GM23248 (cell line): ENCODE results near the gene SMCHD1. TPM values are rescaled to one million over a fixed set of nuclear protein-coding genes. Genes with fewer than 3 reads are reported as not detected.
"Not testable (repeated sequence)": the region's sequence is repeated elsewhere in the genome, so short reads cannot be mapped to it uniquely, and the experiment has no call there.

Experiments
- DNase-seq: peaks from one replicate; pipeline ENCODE4 v3.0.0-alpha.2; 2015
- H2AFZ ChIP-seq: fragments of 200-600 bp; sonication (generic); 2 replicates; pipeline ENCODE4 v1.6.1; 2016; ENCODE audit warnings: antibody characterized with exemption
- H3F3A ChIP-seq: fragments of 200-600 bp; sonication (generic); 2 replicates; pipeline ENCODE4 v1.6.1; 2016; ENCODE audit warnings: mild to moderate bottlenecking, antibody characterized with exemption, mixed run types; ENCODE audit not compliant: insufficient read depth
- H3K27ac ChIP-seq: fragments of 200-600 bp; sonication (generic); 2 replicates; pipeline ENCODE4 v1.5.1; 2016; ENCODE audit warnings: mild to moderate bottlenecking
- H3K27me3 ChIP-seq: fragments of 200-600 bp; sonication (generic); replicated peaks from 2 replicates; pipeline ENCODE4 v1.6.1; 2016; ENCODE audit warnings: mild to moderate bottlenecking; ENCODE audit not compliant: insufficient read depth
- H3K36me3 ChIP-seq: fragments of 200-600 bp; sonication (generic); 2 replicates; pipeline ENCODE4 v1.6.1; 2016; ENCODE audit warnings: low read depth, mild to moderate bottlenecking
- H3K4me1 ChIP-seq: fragments of 200-600 bp; sonication (generic); 2 replicates; pipeline ENCODE4 v1.6.1; 2016; ENCODE audit warnings: mild to moderate bottlenecking; ENCODE audit not compliant: insufficient read depth
- H3K4me2 ChIP-seq: fragments of 200-600 bp; sonication (generic); one replicate; pipeline ENCODE4 v1.6.1; 2016; ENCODE audit warnings: mild to moderate bottlenecking; ENCODE audit not compliant: unreplicated experiment
- H3K4me3 ChIP-seq: fragments of 200-600 bp; sonication (generic); 2 replicates; pipeline ENCODE4 v1.5.1; 2016; ENCODE audit warnings: mild to moderate bottlenecking
- H3K79me2 ChIP-seq: fragments of 200-600 bp; sonication (generic); 2 replicates; pipeline ENCODE4 v1.6.1; 2016; ENCODE audit warnings: mild to moderate bottlenecking; ENCODE audit not compliant: insufficient read depth
- H3K9ac ChIP-seq: fragments of 200-600 bp; sonication (generic); 2 replicates; pipeline ENCODE4 v1.6.1; 2016; ENCODE audit warnings: mild to moderate bottlenecking
- H3K9me2 ChIP-seq: fragments of 200-600 bp; sonication (generic); 2 replicates; pipeline ENCODE4 v1.6.1; 2016; ENCODE audit warnings: mixed run types, mild to moderate bottlenecking, moderate library complexity; ENCODE audit not compliant: insufficient read depth
- H3K9me3 ChIP-seq: fragments of 200-600 bp; sonication (generic); one replicate; pipeline ENCODE4 v1.6.1; 2017; ENCODE audit warnings: low read depth
- H4K20me1 ChIP-seq: fragments of 200-600 bp; sonication (generic); 2 replicates; pipeline ENCODE4 v1.6.0; 2016; ENCODE audit not compliant: insufficient read depth
- EZH2 ChIP-seq: fragments of 200-600 bp; sonication (generic); IDR thresholded peaks from 2 replicates; pipeline ENCODE4 v1.6.1; 2018; ENCODE audit warnings: antibody characterized with exemption, mild to moderate bottlenecking; ENCODE audit not compliant: insufficient read depth, poor library complexity, severe bottlenecking
- EZH2phosphoT487 ChIP-seq: fragments of 200-600 bp; sonication (generic); IDR thresholded peaks from 2 replicates; pipeline ENCODE4 v1.6.1; 2018; ENCODE audit warnings: antibody characterized with exemption, moderate library complexity, mild to moderate bottlenecking, low read depth; ENCODE audit not compliant: insufficient read depth
- WGBS, 2 experiments: methylation state at CpG; one replicate each; pipeline ENCODE4 v1.1.6; 2015 to 2017; ENCODE audit warnings: low lambda C conversion rate in 2 of 2, low coverage in 1 of 2; ENCODE audit errors: missing lambda C conversion rate in 2 of 2; 5-methylcytosine and 5-hydroxymethylcytosine counted together
- in situ Hi-C: fragments of 300-500 bp; cut with MboI; formaldehyde crosslinking; loops from 2 replicates; pipeline ENCODE4 v1.15.0; 2020
- polyA plus RNA-seq: library from polyadenylated mRNA; unstranded; fragments of >200 nt; fragmentation: Nextera tagmentation; extraction: Ambion mirVana; gene quantifications from 2 replicates; pipeline ENCODE4 v1.2.1, GENCODE V29; 2016
- total RNA-seq: library from RNA; depleted of rRNA; stranded (reverse); fragments of >200 nt; shearing (Covaris generic); gene quantifications from 2 replicates; pipeline ENCODE4 v1.2.3, GENCODE V29; 2014

The SMCHD1 gene
- total and polyA plus RNA-seq, 2 experiments from 2014 or later: 6.4 to 34.0 TPM

GRCh38 chr18:2847317-2848246 is 192.1 kb downstream of the SMCHD1 start:
- in situ Hi-C loops: no loop called here
- peaks cover 7% of the 10 kb centered on the region for H3K4me1 ChIP-seq
- no peaks in the 10 kb centered on the region for H3K79me2 ChIP-seq
- peak overlapping the region; percentile 81 for H2AFZ ChIP-seq
- H3K9ac ChIP-seq: peak overlapping the region; percentile 81
- 0 to 1% methylated on average over 37 to 63 of the region's 80 CpGs for WGBS, 2 experiments
- no peaks in the 10 kb centered on the region for H4K20me1 ChIP-seq
- H3K27ac ChIP-seq: peak overlapping the region; percentile 31
- H3K9me2 ChIP-seq: no peaks in the 10 kb centered on the region
- peak overlapping the region; percentile 80 for H3K4me2 ChIP-seq
- TF ChIP-seq EZH2 (no peak), EZH2phosphoT487 (no peak)
- H3F3A ChIP-seq: peaks cover 9% of the 10 kb centered on the region; the same call in 1 of the 2 replicates
- H3K4me3 ChIP-seq: peak overlapping the region; percentile 82
- no peaks in the 10 kb centered on the region for H3K27me3 ChIP-seq
- H3K36me3 ChIP-seq: no peaks in the 10 kb centered on the region
- H3K9me3 ChIP-seq: no peaks in the 10 kb centered on the region
- DNase-seq: peak; percentile 68

- Histone ChIP-seq H3K79me2 (no peaks in the 10 kb centered on the region), H3K9me2 (no peaks in the 10 kb centered on the region), H3K27me3 (no peaks in the 10 kb centered on the region), H2AFZ (peak overlapping the region; percentile 81), H3K9ac (peak overlapping the region; percentile 81), H3F3A (peaks cover 9% of the 10 kb centered on the region; the same call in 1 of the 2 replicates), H3K36me3 (no peaks in the 10 kb centered on the region), H4K20me1 (no peaks in the 10 kb centered on the region), H3K4me2 (peak overlapping the region; percentile 80), H3K4me1 (peaks cover 7% of the 10 kb centered on the region), H3K4me3 (peak overlapping the region; percentile 82), H3K27ac (peak overlapping the region; percentile 31), H3K9me3 (no peaks in the 10 kb centered on the region)
- in situ Hi-C loops: no loop called here
- TF ChIP-seq EZH2phosphoT487 (no peak), EZH2 (no peak)
- DNase-seq: peak; percentile 41
- 9 to 10% methylated on average over 17 of the region's 17 CpGs for WGBS, 2 experiments
Measured at GRCh38 chr18:2848247-2849246, 193.0 kb downstream of the SMCHD1 start.

GRCh38 chr18:2850816-2851215 is 195.3 kb downstream of the SMCHD1 start:
- no peak overlapping the region for H3K4me2 ChIP-seq
- 100% methylated on average over 2 of the region's 2 CpGs for WGBS, 2 experiments
- in situ Hi-C loops: no loop called here

GRCh38 chr18:2851771-2852170 is 196.2 kb downstream of the SMCHD1 start:
- no peaks in the 10 kb centered on the region for H3K9me3 ChIP-seq
- peaks cover 35% of the 10 kb centered on the region for H3K4me1 ChIP-seq
- TF ChIP-seq EZH2phosphoT487 (no peak), EZH2 (no peak)
- 91 to 94% methylated on average over 8 of the region's 8 CpGs for WGBS, 2 experiments
- H3K4me2 ChIP-seq: no peak overlapping the region
- H3F3A ChIP-seq: peaks cover 24% of the 10 kb centered on the region
- H3K9me2 ChIP-seq: no peaks in the 10 kb centered on the region
- H3K27me3 ChIP-seq: no peaks in the 10 kb centered on the region
- no peak for DNase-seq
- H4K20me1 ChIP-seq: no peaks in the 10 kb centered on the region
- no peaks in the 10 kb centered on the region for H3K36me3 ChIP-seq
- in situ Hi-C loops: no loop called here
- no peak overlapping the region for H3K9ac ChIP-seq
- no peaks in the 10 kb centered on the region for H3K79me2 ChIP-seq
- no peak overlapping the region for H2AFZ ChIP-seq
- H3K27ac ChIP-seq: no peak overlapping the region
- no peak overlapping the region for H3K4me3 ChIP-seq

More at GRCh38 chr18:2850816-2851215, 195.3 kb downstream of the SMCHD1 start:
- Histone ChIP-seq H3K4me1 (peaks cover 25% of the 10 kb centered on the region), H3K9ac (no peak overlapping the region), H3K9me2 (no peaks in the 10 kb centered on the region), H2AFZ (no peak overlapping the region), H3K9me3 (no peaks in the 10 kb centered on the region), H3K79me2 (no peaks in the 10 kb centered on the region), H3K27me3 (no peaks in the 10 kb centered on the region), H3K4me3 (no peak overlapping the region), H3K27ac (no peak overlapping the region), H4K20me1 (no peaks in the 10 kb centered on the region), H3F3A (peaks cover 20% of the 10 kb centered on the region; the same call in 1 of the 2 replicates), H3K36me3 (no peaks in the 10 kb centered on the region)
- no peak for TF ChIP-seq EZH2phosphoT487
- no peak for TF ChIP-seq EZH2
- DNase-seq: peak; percentile 32

- H3K27ac ChIP-seq, H3K36me3 ChIP-seq, H3K27me3 ChIP-seq, H2AFZ ChIP-seq, in situ Hi-C loops, DNase-seq, H4K20me1 ChIP-seq, H3K79me2 ChIP-seq, H3K4me3 ChIP-seq, H3K9ac ChIP-seq, H3K4me2 ChIP-seq, H3K9me2 ChIP-seq, H3K9me3 ChIP-seq: not testable (repeated sequence)
- H3K4me1 ChIP-seq: peaks cover 40% of the 10 kb centered on the region
- WGBS, 2 experiments: 93 to 94% methylated on average over 12 of the region's 12 CpGs
- H3F3A ChIP-seq: peaks cover 31% of the 10 kb centered on the region
Measured at GRCh38 chr18:2852460-2852859, 196.9 kb downstream of the SMCHD1 start.
